HFFc6 (cell line): ENCODE data around the gene USP44. TPM values are rescaled to one million over a fixed set of nuclear protein-coding genes. Genes with fewer than 3 reads are reported as not detected.
"Not testable (repeated sequence)": the region's sequence is repeated elsewhere in the genome, so short reads cannot be mapped to it uniquely, and the experiment has no call there.

ENCODE experiments used
- DNase-seq: peaks from one replicate; pipeline ENCODE4 v3.0.0-alpha.2; 2018
- H3K27ac Mint-ChIP-seq: 2 replicates; pipeline ENCODE4 v1.8.0; 2020; ENCODE audit warnings: mild to moderate bottlenecking, mixed read lengths
- H3K27me3 Mint-ChIP-seq: 2 replicates; pipeline ENCODE4 v1.8.0; 2021; ENCODE audit warnings: mild to moderate bottlenecking, moderate library complexity, mixed read lengths; ENCODE audit not compliant: insufficient read depth
- H3K36me3 Mint-ChIP-seq: 2 replicates; pipeline ENCODE4 v1.8.0; 2021; ENCODE audit warnings: low read depth, mixed read lengths
- H3K4me1 Mint-ChIP-seq: 2 replicates; pipeline ENCODE4 v1.8.0; 2020; ENCODE audit warnings: low read depth, mixed read lengths
- H3K4me3 Mint-ChIP-seq: 2 replicates; pipeline ENCODE4 v1.8.0; 2020; ENCODE audit warnings: mild to moderate bottlenecking, moderate library complexity, mixed read lengths
- H3K9me3 Mint-ChIP-seq: 2 replicates; pipeline ENCODE4 v1.8.0; 2020; ENCODE audit warnings: mild to moderate bottlenecking, mixed read lengths
- total RNA-seq, 6 experiments: library from RNA; stranded (reverse); fragmentation: NEBNext Ultra II Directional; extraction: Animal tissue kit (Norgen Biotek cat#: 25700); gene quantifications; 2 replicates in 1 of 6; 3 replicates in 5 of 6; pipeline ENCODE4 v1.2.3, GENCODE V29; 2021
- TF ChIP-seq, protein P1 (sequence below): fragments of 200-600 bp; sonication (generic); IDR thresholded peaks from 2 replicates; pipeline ENCODE4 v1.5.0; 2021; ENCODE audit warnings: antibody characterized with exemption, mild to moderate bottlenecking

Gene USP44
- total RNA-seq, 6 experiments from 2014 or later: not detected

- TF ChIP-seq, protein P1, sequence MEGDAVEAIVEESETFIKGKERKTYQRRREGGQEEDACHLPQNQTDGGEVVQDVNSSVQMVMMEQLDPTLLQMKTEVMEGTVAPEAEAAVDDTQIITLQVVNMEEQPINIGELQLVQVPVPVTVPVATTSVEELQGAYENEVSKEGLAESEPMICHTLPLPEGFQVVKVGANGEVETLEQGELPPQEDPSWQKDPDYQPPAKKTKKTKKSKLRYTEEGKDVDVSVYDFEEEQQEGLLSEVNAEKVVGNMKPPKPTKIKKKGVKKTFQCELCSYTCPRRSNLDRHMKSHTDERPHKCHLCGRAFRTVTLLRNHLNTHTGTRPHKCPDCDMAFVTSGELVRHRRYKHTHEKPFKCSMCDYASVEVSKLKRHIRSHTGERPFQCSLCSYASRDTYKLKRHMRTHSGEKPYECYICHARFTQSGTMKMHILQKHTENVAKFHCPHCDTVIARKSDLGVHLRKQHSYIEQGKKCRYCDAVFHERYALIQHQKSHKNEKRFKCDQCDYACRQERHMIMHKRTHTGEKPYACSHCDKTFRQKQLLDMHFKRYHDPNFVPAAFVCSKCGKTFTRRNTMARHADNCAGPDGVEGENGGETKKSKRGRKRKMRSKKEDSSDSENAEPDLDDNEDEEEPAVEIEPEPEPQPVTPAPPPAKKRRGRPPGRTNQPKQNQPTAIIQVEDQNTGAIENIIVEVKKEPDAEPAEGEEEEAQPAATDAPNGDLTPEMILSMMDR: peak; percentile 88
- Mint-ChIP-seq H3K9me3 (no peaks in the 10 kb centered on the region), H3K4me3 (no peak overlapping the region), H3K27ac (no peak overlapping the region), H3K36me3 (no peaks in the 10 kb centered on the region), H3K27me3 (peaks cover 20% of the 10 kb centered on the region), H3K4me1 (peaks cover 12% of the 10 kb centered on the region; the same call in 1 of the 2 replicates)
- peak; percentile 49 for DNase-seq
Measured at GRCh38 chr12:95574799-95575452, 23.6 kb upstream of the USP44 start.

DNA sequence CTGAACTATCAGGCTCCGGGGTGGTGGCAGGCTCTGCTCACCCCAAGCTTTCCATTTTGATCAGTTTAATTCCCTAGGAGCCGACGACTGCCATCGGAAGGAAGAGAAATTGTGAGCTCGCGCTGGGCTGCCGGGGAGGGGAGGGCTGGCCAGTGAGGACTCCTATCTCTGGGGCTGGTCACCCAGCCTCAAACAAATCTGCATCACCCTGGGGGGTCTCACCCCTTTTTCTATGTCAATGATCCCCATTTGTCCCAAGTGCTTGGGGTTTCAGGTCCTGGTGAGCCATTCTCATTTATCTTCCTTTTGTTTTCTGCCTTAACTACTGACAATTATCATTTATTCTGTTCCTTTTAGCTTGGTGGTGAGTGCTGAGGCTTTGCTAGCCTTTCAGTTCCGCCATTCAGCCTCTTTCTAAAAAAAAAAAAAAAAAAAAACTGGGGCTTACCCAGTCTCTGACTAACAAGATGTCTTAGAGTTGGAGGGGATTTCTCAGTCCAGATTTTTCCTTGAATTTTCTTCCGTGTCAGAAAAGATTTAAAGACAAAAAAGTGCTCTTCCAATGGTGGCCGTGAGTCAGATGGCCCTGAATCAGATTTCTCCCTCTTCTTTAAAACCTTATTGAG, 22.8 kb upstream of the USP44 start:
- H3K9me3 Mint-ChIP-seq: no peaks in the 10 kb centered on the region
- H3K36me3 Mint-ChIP-seq: no peaks in the 10 kb centered on the region
- peaks cover 10% of the 10 kb centered on the region; the same call in 1 of the 2 replicates for H3K4me1 Mint-ChIP-seq
- TF ChIP-seq, protein P1: no peak
- H3K4me3 Mint-ChIP-seq: no peak overlapping the region
- H3K27ac Mint-ChIP-seq: no peak overlapping the region
- peaks cover 20% of the 10 kb centered on the region for H3K27me3 Mint-ChIP-seq
- DNase-seq: no peak

- Mint-ChIP-seq H3K4me1 (0 out of 2 replicates have a peak, but pooled peaks cover 7% of the 10 kb centered on the region), H3K4me3 (no peak overlapping the region)
Measured at GRCh38 chr12:95571369-95571768, 20.1 kb upstream of the USP44 start.

DNA sequence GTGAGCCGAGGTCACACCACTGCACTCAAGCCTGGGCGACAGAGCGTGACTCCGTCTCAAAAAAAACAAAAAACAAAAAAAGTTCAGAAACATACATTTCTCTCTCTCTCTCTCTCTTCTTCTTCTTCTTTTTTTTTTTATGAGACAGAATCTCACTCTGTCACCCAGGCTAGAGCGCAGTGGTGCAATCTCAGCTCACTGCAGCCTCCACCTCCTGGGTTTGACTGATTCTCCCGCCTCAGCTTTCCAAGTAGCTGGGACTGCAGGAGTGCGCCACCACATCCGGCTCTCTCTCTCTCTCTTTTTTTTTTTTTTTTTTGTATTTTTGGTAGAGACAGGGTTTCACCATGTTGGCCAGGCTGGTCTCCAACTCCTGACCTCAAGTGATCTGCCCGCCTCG, 16.8 kb upstream of the USP44 start:
- H3K4me3 Mint-ChIP-seq, H3K4me1 Mint-ChIP-seq, H3K9me3 Mint-ChIP-seq, DNase-seq, H3K27ac Mint-ChIP-seq, H3K36me3 Mint-ChIP-seq: not testable (repeated sequence)
- peaks cover 19% of the 10 kb centered on the region for H3K27me3 Mint-ChIP-seq

More at GRCh38 chr12:95571369-95571768, 20.1 kb upstream of the USP44 start:
- H3K36me3 Mint-ChIP-seq: no peaks in the 10 kb centered on the region
- TF ChIP-seq, protein P1: no peak
- no peak overlapping the region for H3K27ac Mint-ChIP-seq
- peaks cover 20% of the 10 kb centered on the region for H3K27me3 Mint-ChIP-seq
- no peak for DNase-seq
- H3K9me3 Mint-ChIP-seq: no peaks in the 10 kb centered on the region

DNA sequence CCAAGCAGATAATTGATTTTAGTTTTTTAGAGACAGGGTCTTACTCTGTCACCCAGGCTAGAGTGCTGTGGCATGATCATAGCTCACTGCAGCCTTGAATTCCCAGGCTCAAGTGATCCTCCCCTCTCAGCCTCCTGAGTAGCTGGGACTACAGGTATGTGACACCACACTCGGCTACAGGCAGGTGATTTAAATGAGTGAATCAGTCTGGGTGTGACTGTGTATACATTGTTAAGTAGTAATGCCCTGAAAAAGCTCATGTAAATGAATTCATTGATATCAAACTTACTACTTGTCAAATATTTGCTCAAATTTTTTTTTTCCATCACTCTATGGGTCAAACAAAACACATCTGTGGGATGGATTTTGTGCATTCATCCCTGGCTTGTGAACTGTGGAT, 6.3 kb upstream of the USP44 start:
- Mint-ChIP-seq H3K27me3 (peaks cover 20% of the 10 kb centered on the region), H3K9me3 (no peaks in the 10 kb centered on the region)

More for the DNA sequence above, 6.3 kb upstream of the USP44 start:
- Mint-ChIP-seq H3K4me3 (no peak overlapping the region), H3K36me3 (no peaks in the 10 kb centered on the region), H3K27ac (no peak overlapping the region), H3K4me1 (no peaks in the 10 kb centered on the region)
- DNase-seq: no peak
- TF ChIP-seq, protein P1: no peak
